GM21381 (cell line): Measurements from ENCODE around the gene EMID1.
A peak's percentile ranks its signal among the peaks of the same experiment; 100 is the strongest.

ENCODE experiments used
- ATAC-seq: cut with Tn5 transposase; IDR thresholded peaks from one replicate; pipeline ENCODE4 v1.9.1; 2021; ENCODE audit warnings: mild to moderate bottlenecking, moderate library complexity; ENCODE audit not compliant: unreplicated experiment

EMID1 gene

DNA sequence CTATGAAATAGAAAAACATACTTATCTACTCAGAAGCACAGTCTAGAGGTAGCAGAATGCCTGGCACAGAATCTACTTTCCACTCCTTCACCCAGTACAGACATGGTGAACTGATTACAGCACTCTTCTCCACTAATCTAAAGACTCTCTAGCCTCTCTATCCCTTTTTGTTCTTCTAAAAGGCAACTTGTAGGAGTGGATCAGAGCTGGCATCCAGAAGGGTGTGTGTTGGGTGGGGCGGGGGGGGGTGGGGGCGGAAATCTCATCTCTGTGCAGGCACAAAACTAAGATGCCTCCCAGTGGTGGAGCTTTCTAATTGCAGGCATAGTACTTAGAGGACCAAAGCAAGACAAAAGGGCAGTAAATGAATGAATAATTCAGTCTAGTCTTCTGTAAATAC, 11.5 kb upstream of the EMID1 start:
- ATAC-seq, result no peak

DNA sequence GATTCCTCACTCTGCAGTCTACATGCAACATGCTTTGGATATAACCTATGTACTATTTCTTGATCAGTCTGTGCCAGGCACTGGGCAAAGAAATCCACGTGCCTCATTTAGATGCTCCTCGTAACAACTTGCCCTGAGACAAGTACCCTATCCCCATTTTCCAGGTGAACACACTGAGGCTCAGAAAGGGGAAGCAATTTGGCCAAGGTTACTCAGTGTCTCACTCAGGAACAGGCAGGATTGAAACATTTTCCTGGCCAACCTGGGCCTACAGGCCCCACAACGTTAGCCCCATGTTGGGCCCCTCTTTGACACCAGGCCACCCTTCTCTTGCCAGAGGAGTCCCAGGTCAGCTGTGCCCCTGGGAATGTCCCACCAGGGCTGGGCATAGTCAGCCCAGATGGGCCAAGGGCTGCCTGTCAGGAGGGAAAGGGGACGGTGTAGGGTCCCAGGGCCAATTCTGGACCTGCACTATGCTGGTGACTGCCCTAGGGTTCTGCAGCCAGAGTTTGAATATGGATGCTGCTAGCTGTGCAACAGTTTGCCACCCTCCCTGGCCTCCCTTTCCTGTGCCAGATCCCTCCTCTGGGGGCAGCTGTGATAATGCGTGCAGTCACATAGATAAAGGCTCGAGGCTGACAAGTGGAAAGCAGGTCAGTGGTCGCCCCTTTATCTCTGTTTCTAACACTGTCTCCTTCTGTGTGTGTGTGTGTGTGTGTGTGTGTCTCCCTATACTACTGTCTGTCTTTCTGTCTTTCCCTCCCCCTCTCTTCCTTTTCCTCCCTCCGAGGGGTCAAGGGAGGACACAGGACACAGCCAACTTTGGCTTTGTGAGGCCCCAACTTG, 10.4 kb upstream of the EMID1 start:
- no peak for ATAC-seq

DNA sequence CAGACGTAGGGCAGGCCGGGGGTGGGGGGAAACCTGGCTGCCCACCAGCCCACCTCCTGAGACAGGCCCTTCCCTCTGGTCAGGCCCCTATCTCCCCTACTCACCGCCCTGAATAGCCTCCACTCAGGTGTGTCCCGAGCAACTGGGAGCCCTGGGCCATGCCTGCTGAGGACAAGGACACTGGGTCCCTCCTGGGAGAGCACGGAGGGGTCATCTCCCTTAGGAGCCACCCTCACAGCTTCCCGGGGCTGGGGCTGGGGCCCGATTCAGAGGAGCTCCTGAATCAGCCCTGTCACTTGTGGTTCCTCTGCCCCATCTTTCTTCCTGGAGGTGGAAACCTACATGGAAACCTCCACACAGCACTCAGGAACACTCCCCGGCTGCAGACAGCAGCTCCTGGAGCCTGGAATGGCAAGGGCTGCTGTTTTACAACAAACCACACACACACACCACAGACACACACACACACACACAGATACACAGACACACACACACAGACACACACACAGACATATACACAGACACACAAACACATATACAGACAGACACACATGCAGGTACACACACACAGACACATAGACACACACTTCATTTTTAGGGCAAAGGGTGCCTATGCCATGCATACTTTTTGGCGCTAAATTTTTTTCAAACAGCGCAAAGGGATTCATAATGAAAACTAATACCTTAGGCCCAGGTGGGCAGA, 9.6 kb upstream of the EMID1 start:
- no peak for ATAC-seq

DNA sequence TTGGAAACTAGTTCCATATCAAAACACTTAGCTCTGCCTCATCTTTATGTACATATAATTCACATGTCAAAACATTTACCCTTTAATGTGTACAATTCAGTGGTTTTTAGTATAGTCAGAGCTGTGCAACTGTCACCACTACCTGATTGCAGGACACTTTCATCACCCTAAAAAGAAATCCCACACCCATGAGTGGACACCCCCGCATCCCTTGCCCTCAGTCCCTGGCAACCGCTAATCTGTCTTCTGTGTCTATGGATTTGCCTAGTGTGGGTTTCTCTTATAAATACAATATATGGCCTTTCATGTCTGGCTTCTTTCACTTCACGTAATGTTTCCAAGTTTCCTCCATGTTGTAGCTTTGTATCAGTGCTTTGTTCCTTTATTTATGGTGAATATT, 8.6 kb upstream of the EMID1 start:
- no peak for ATAC-seq

DNA sequence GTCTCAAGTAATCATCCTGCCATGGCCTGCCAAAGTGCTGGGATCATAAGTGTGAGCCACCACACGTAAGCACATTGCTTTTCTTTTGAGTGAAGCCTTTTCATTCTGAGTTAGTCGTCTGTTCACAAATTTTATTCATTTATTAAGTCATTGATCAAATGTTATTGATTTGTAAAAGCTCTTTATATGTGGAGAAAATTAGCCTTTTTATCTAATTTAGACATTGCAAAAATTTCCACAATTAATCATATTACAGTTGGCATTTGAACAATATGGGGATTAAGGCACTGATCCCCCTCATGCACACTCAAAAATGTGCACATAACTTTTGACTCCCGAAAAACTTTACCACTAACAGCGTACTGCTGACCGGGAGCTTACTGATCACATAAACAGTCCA, 7.5 kb upstream of the EMID1 start:
- no peak for ATAC-seq

DNA sequence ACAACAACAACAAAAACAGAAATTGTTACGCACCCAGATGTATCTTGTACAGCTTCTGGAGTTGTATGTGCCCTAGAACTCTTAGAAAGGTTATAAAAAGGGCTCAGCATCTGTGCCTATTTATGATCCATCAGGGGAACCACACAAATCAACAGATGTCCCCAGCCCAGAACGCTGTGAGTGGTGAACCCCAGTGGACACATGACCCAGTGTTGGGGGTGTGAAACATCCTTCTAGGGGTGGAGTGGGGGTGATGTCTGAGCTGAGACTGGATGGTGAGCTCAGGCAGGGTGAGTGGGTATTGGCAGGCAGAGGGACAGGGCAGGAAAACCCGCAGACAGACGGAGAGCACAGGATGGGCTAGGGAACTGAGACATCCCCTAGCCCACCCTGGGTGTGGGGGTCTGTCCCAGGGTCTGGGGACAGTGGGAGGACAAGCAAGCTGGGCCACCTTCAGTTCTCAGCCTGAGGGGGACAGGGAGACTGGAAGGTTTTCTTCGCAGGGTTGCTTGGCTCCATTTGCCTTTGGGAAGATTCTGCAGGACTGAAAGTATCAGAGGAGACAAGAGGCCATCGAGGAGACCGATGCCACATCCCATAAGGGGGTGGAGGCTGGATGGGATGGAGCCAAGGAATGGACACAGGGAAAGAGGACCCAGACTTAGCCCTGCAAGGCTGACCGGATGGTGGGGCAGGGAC, 5.8 kb upstream of the EMID1 start:
- ATAC-seq, result no peak

DNA sequence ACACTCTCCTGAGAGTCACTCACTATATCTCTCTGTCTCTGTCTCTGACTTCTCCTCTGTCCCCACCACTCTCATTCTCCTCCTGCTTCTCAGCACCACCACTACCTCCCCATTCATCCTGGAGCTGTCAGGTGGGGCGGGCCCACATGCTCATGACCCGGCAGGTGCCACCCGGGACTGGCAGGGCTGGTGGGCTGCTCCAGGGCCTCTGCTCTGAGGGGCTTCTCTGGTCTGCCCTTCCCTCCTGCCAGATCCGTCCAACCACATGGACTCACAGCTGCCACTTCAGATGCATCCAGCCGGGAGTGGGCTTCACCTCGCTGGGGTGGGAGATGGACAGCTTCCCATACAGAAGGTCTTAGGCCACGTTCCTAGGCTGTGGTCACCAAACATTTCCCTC, 4.8 kb upstream of the EMID1 start:
- ATAC-seq, result no peak

DNA sequence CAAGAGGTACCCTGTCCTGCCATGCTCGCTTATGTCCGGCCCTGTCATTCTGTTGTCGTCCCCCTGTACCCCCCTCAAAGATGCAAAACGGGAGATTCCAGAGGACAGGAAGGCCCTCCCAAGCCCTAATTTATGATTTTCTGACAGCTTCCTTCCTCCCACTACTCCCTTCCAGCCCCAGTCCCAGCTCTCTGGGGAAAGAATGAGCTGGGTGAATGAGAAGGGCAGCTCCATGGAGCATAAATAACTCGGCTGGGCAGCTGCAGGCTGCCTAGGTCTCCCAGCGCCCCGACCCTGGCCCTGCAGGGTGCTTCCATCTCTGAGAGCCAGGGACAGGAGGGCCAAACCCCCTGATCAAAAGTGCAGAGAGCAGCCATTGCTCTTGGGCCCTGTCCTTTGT, 3.9 kb upstream of the EMID1 start:
- ATAC-seq, result no peak

DNA sequence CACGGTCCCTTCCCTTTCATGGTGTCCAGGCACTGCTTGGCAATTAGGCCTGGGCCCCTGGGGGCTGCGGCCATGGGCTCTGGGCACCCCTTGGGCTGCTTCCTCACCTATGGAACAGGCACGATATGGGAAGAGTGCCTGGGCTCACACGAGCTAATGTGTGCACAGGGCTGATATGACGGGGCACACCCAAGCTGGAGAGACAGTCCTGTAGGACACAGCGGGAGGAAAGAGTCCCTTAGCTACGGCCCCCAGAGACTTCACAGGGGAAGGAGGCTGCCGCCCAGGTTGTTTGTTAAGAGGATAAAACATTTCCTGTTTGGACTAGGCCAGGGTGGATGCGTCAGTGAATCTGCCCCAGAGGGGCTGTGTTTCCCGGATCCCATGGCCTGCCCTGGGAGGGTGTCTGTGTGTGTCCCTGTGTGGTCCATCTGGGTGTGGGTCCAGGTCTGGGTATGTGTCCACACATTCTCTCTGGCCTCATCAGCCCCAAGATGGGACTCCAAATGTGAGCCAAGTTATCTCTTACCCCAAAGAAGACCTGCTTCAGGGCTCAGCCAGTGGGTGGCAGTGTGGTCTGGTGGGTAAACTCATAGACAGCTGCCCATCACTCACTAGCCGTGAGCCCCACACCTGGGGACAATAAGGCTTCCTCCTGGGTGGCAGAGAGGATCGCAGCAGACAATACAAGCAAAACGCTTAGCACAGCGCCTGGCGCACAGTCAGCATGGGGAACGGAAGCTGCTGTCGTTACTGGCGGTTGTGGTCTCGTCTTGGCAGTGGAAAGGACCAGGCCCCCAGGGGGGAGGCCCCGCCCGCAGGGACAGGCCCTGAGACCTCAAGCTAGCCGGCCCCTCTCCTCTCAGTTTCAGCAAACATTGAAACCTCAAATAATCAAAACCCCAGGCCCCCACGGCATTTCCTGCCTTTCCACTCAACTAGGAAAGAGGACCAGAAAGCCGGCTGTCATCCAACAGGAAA, 3.2 kb upstream of the EMID1 start:
- peak; percentile 75 for ATAC-seq

DNA sequence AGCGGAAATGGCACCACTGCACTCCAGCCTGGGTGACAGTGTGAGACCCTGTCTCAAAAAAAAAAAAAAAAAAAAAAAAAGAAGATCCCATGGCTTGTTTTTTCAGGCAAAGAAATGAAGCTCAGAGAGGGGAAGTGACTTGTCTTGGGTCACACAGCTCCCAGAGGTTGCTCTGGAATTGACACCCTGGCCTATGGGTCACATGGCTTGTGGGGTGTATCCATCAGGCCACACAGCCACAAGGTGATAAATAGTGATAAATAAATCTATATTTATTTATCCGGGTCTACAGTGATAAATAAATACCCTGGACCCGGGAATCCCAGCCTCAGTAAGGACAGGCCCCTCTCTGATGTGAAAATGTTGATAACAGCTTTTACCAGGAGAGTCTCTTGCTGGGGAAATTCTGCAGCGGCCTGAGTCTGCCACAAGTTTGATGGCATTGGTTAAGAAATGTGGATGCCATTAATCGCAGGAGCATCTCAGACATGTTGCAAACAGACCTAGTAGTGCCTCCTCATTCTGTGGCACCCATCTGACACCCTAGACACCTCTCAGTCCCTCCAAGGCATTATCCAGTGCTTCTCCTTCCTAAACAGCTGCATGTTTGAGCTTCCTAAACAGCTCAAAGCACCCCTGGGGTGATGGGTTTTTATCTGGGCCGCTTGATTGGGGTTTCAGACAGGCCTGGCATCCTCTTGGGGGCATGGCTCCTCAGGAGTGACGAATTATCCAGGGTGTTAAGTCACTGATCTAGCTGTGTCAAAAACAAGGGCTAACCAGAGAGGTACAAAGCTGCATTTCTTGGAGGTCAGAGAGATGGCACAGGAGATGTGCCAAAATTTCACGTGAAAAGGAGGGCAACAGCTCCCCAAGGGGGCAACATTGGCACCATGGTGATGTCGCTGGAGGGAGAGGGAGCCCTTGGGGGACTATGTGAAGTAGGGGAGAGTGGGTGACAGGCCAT, 1.9 kb upstream of the EMID1 start:
- ATAC-seq, result no peak

DNA sequence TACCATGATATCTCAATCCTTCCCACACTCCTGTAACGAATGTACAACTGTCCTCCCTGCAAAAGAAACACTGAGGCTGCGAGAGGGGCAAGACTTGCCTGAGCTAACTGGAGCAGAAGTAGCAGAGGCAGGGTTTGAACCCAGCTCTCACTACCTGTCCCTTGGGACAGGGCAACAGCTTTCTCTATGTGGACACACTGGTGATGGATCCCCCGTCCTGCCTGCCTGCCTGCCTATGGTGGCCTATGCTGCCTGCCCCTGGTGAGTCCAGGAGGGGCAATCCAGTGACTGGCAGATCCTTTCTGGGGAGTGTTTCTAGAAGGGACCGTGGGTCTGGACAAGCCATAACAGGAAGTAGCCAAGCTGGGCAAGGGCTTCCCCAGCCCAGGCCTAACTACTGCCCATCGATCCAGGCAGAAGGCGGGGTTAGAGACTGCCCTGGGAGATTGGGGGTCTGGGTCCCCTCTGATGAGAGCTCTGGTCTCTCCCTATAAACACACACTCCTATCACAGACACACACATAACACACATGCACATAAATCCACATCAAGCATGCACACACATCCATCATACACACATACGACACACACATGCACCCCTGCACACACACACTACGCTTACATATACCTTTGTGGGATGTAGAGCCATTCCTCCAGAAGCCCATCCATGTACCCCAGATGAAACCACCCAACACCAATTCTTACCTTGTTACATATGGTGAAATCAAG, 1.1 kb upstream of the EMID1 start:
- ATAC-seq, result no peak

DNA sequence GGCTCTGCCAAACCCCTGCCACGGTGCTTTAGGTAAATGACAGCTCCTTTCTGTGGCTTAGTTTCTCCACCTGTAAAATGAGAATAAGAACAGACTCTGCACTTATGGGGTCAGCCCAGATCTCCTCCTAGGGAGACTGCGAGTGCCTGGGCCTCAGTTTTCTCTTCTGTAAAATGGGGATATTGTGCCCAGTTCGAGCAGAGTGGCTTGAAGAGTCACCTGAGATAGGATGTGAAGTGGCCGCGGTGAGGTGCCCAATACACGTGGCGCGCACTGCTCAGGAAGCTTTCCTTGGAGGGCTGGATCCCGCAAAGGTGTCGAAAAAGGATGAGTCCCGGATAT, 473 bp upstream of the EMID1 start:
- ATAC-seq, result no peak

DNA sequence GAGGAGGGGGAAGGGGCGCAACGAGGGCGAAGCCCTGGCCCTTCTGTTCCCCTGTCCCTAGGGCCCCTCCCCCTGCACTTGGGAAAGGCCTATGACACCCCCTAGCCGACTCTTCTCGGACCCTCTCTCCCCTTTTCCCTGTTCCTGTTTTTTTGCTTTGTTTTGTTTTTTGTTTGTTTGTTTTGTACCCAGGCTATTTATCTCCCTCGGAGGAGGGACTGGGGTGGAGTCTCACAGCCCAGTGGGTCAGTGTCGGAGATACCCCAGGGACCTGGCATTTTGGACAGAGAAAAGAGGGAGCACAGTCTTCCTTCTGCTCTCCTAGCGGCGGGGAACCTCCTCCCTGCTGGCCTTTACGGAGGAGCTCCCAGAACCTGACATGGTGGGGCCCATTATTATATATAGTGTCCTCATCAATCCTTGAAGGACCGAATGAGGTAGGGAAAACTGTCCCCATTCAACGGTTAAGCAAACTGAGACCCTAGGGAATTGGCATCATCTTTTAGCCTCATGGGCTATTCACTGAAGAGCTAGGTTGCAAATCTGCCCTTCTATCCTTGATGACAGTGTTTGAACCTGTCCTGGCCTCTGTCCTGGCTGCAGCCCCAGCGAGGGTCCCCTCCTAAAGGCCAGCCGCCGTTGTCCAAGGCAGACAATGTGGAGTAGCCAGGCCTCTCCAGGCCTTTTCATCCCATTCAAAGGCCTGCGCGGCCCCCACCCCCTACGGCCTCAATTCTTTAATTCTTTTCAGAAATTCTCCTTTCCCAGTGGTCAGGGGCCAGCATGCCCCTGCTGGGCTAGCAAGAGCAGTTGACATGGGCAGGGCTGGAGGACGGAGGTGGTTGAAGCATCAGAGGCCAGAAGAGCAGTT, 911 bp downstream of the EMID1 start:
- ATAC-seq, result no peak

DNA sequence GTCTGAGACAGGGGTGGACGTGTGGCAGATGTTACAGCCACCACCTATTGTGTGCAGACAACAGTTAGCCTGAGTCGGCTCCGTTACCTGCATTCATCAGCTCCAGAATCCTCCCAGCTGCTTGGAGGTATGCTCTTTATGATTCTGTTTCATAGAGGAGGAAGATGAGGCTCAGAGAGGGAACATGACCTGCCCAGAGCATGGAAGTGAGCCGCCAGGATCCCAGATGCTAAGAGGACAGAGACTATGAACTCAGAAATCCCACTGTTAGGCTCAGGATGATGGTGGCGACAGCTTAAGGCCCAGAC, 1.5 kb downstream of the EMID1 start:
- no peak for ATAC-seq

DNA sequence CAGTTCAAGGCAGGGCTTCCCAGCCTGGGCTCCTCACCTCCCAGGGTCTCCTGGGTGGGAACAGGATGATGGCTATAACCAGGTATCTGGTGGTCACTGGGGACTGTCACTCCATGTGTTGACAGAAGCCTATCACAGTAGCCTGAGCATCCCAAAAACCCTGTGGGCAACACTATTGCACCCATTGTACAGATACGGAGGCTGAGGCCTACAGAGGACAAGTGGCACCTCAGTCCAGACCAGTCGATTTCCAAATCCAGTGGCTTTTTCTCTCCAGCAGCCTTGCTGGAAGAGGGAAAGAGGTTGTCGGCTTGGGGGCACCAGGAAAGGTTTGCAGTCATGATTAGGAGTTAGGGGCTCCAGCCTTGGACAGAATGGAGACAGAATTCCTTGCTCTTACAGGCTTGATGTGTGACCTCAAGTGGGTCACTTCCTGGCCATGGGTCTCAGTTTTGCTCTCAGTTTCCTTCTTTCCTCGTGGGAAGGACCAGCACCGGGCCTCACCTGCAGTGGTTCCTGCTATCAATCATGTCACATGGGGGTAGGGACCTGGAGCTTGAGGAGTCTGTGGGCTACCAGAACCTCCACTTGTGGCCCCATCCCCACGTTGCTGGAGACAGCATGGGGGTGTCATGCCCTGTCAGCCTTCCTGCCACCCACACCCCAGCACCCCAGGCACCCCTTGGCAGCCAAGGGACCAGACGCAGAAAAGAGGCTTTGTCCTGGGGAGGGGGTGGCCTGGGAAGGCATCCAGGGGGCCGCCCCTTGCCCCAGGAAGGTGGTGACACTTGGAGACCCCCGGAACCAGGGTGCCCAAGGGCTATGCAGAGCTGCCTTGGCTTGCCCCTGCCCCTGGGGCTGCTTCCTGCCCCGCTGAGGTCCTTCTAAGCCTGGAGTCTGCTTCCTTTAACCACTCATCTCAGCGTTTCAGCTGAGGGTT, 2.1 kb downstream of the EMID1 start:
- ATAC-seq, result no peak

DNA sequence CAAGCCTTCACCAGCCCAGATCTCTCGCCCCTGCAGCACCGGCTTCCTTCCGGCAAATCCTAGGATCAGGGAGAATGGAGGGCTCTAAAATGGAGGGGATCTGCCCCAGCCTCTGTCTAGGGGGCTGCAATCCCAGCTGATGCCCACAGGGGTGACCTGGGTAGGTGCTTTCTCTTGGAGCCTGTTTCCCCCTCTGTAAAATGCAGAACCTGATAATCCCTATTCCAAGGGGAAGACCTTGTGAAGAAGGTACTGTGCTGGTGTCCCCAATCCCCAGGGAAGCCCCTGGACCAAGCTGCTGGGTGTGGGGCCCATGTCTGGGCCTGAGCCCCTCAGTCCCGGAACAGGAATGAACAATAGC, 2.8 kb downstream of the EMID1 start:
- ATAC-seq, result no peak

DNA sequence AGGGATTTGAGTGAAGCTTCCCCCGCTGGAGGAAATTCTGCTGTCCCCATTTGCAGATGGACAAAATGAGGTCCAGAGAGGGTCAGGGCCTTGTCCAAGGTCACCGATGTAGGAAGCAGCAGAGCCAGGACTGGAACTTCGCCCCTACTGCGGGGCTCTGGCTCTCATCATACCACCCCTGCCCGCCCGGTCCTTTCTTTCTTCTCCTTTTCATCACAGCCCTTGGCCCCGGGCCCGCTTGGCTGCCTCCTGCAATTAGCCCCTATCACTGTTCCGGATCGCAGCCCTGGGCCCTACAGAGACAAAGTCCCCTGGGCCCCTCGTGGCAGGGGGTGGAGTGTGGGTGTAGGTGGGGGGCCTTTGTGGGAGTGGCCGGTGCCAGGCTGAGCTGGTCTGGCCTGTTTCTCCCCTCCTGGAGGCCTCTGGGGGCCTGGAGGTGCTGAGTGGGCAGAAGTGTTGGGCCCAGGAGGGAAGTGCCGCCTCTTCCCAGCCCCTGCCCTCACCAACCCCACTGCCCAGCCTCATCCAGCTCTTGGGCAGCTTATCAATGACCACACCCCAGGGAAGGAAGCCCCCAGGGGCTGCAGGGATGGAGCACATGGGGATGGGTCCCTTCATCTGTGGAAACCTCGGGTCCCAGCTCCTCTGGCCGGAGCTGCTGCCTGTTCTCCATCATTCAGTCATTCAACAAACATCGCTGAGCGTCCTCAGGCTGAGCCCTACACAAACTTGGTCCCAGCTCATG, 3.4 kb downstream of the EMID1 start:
- no peak for ATAC-seq
